HepG2 (cell line): ENCODE measurements around the gene INTS14. TPM values are rescaled to one million over a fixed set of nuclear protein-coding genes. Genes with fewer than 3 reads are reported as not detected.

Experiments
- AFF4 ChIP-seq: sonication (generic); formaldehyde crosslinking; IDR thresholded peaks from 2 replicates; pipeline ENCODE4 v1.4.0; 2020; ENCODE audit warnings: missing genetic modification reagents
- GLI4 ChIP-seq: sonication (generic); formaldehyde crosslinking; IDR thresholded peaks from 2 replicates; pipeline ENCODE4 v1.5.1; 2020; ENCODE audit warnings: missing genetic modification reagents, mild to moderate bottlenecking, moderate library complexity, borderline replicate concordance
- HBP1 ChIP-seq: IDR thresholded peaks from 2 replicates; pipeline ENCODE4 v1.6.1; 2016; ENCODE audit warnings: low read depth, control low read depth
- KDM2A ChIP-seq: sonication (generic); formaldehyde crosslinking; IDR thresholded peaks from 2 replicates; pipeline ENCODE4 v1.4.0; 2020; ENCODE audit warnings: low read depth, missing genetic modification reagents, borderline replicate concordance
- MAFF ChIP-seq: IDR thresholded peaks from 2 replicates; pipeline ENCODE4 v1.6.1; 2011; ENCODE audit warnings: low read depth, low read length, improper control_type of control experiment
- MYC ChIP-seq: sonication (generic); formaldehyde crosslinking; IDR thresholded peaks from 2 replicates; pipeline ENCODE4 v1.9.0; 2021; ENCODE audit warnings: missing genetic modification reagents, borderline replicate concordance
- RARA ChIP-seq: IDR thresholded peaks from 2 replicates; pipeline ENCODE4 v1.6.1; 2016; ENCODE audit warnings: missing genetic modification reagents, missing compliant biosample characterization
- RBAK ChIP-seq: sonication (generic); formaldehyde crosslinking; IDR thresholded peaks from 2 replicates; pipeline ENCODE4 v1.5.1; 2020; ENCODE audit warnings: mild to moderate bottlenecking, missing genetic modification reagents
- REXO4 ChIP-seq: sonication (generic); formaldehyde crosslinking; IDR thresholded peaks from 2 replicates; pipeline ENCODE4 v1.8.0; 2022; ENCODE audit warnings: missing genetic modification reagents, mild to moderate bottlenecking, borderline replicate concordance
- SIX4 ChIP-seq: sonication (generic); formaldehyde crosslinking; IDR thresholded peaks from 2 replicates; pipeline ENCODE4 v1.4.0; 2020; ENCODE audit warnings: missing genetic modification reagents
- TGIF2 ChIP-seq: IDR thresholded peaks from 2 replicates; pipeline ENCODE4 v1.6.1; 2016; ENCODE audit warnings: control low read depth, missing compliant biosample characterization
- YEATS4 ChIP-seq: sonication (generic); formaldehyde crosslinking; IDR thresholded peaks from 2 replicates; pipeline ENCODE4 v1.4.0; 2020; ENCODE audit warnings: missing genetic modification reagents, borderline replicate concordance
- ZBTB1 ChIP-seq: sonication (generic); formaldehyde crosslinking; IDR thresholded peaks from 2 replicates; pipeline ENCODE4 v1.4.0; 2020; ENCODE audit warnings: missing genetic modification reagents, borderline replicate concordance
- ZNF558 ChIP-seq: sonication (generic); formaldehyde crosslinking; IDR thresholded peaks from 2 replicates; pipeline ENCODE4 v1.9.0; 2022; ENCODE audit warnings: mild to moderate bottlenecking, missing genetic modification reagents, borderline replicate concordance
- ZNF569 ChIP-seq: sonication (generic); formaldehyde crosslinking; IDR thresholded peaks from 2 replicates; pipeline ENCODE4 v1.5.0; 2020; ENCODE audit warnings: mild to moderate bottlenecking, missing genetic modification reagents, moderate library complexity, borderline replicate concordance
- ZNF580 ChIP-seq: IDR thresholded peaks from 2 replicates; pipeline ENCODE4 v1.6.1; 2016; ENCODE audit warnings: low read depth, borderline replicate concordance
- ZNF7 ChIP-seq: IDR thresholded peaks from 2 replicates; pipeline ENCODE4 v1.6.1; 2016; ENCODE audit warnings: missing biosample characterization, missing genetic modification reagents
- polyA plus RNA-seq, 8 experiments: library from polyadenylated mRNA; depleted of rRNA in 3 of 8; stranded (reverse) in 7 of 8; unstranded in 1 of 8; fragments of >200 nt; fragmentation: Illumina TruSeq in 4 of 8; extraction: Trizol in 4 of 8; gene quantifications; 2 replicates each; pipeline versions ENCODE4 v1.2.1 to v1.2.3, GENCODE V29; 2011 to 2016; ENCODE audit warnings: low read depth in 4 of 8, missing spikeins in 1 of 8, mixed read lengths in 1 of 8; ENCODE audit not compliant: insufficient read depth in 1 of 8
- total RNA-seq, 5 experiments: library from RNA; depleted of rRNA; stranded (reverse); fragments of >200 nt; fragmentation: Illumina TruSeq; extraction: Trizol; gene quantifications; 2 replicates each; pipeline ENCODE4 v1.2.3, GENCODE V29; 2016; ENCODE audit warnings: low read depth in 1 of 5

Gene INTS14
- total and polyA plus RNA-seq, 2 of the 13 experiments (the other 11 are each of a cell fraction or from before 2014, with no cell fraction given), result 41.4 to 52.0 TPM

- TF ChIP-seq HBP1 (CRISPR knock-in tag), result 0 out of 2 replicates have a peak, but pooled peaks have one; percentile 15
- no peak for TF ChIP-seq ZNF558 (CRISPR knock-in tag)
- TF ChIP-seq REXO4, result no peak
- no peak for TF ChIP-seq RBAK (CRISPR knock-in tag)
- peak; percentile 60 for TF ChIP-seq YEATS4
- 0 out of 2 replicates have a peak, but pooled peaks have one; percentile 18 for TF ChIP-seq KDM2A (CRISPR knock-in tag)
- no peak for TF ChIP-seq ZBTB1
- 0 out of 2 replicates have a peak, but pooled peaks have one; percentile 56 for TF ChIP-seq TGIF2
- TF ChIP-seq MAFF, result no peak
- no peak for TF ChIP-seq ZNF7
- TF ChIP-seq SIX4 (CRISPR knock-in tag), result no peak
- peak; percentile 33; the same call in 1 of the 2 replicates for TF ChIP-seq MYC
- TF ChIP-seq GLI4, result 0 out of 2 replicates have a peak, but pooled peaks have one; percentile 5
- TF ChIP-seq ZNF580 (CRISPR knock-in tag), result peak; percentile 21; the same call in 1 of the 2 replicates
- TF ChIP-seq ZNF569 (CRISPR knock-in tag), result no peak
- TF ChIP-seq RARA (CRISPR knock-in tag), result no peak
- no peak; the same call in 1 of the 2 replicates for TF ChIP-seq AFF4 (CRISPR knock-in tag)
Observed at GRCh38 chr15:65611888-65612615, 1.1 kb upstream of the INTS14 start (continued).
